Measurements from ENCODE around the gene PRIMA1.
"Not testable (repeated sequence)": the region's sequence is repeated elsewhere in the genome, so short reads cannot be mapped to it uniquely, and the experiment has no call there.

Gene PRIMA1, protein sequence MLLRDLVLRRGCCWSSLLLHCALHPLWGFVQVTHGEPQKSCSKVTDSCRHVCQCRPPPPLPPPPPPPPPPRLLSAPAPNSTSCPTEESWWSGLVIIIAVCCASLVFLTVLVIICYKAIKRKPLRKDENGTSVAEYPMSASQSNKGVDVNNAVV

DNA sequence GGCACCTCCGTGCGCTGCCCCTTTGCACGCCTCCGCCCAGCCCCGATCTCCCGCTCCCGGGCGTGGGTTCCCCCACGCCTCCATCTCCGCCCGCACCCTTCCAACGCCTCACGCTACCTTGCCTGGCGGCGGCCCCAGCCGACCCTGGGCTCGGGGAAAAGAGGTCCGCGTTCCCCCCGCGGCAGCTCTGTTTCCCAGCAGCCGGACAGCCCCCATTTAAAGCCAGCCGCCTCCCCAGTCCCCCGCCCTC is at the start of gene PRIMA1:
TSS of gene PRIMA1 (minus strand) at position 193 of the 250 bp plus-strand sequence. CDS start 767 bp downstream, outside the sequence.
- peak; percentile 11 for DNase-seq (ENCODE audit: low spot score)

DNA sequence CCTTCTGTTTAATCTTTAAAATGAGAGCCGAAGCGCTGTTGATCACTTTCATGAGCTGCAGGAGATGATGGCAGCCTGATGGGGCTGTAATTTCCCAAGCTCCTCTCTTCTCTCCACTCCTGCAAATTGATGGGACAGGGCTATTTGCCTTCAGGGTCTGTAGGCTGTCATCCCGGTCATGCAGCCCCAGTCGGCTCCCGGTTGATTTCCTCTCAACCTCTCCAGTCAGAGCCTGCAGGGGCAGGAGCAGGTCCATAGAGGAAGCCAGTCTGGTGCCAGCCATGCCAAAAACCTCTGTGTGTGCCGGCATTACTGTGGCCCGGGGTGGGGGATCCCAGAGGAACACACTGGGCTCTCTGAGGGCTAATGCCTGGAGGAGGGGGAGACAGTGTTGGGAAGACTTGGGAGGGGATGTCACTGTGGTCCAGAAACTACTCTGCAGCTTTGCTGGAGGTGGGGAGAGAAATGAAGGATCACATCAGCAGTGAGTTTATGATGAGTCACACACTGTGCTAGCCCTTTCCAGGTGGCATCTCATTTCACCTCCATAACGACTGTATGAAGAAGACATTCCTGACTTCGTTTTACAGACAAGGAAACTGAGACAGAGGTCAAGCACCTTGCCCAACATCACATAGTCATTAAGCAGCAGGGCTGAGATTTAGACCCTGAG is 46.5 kb upstream of the PRIMA1 start:
- no peak for DNase-seq (ENCODE audit: low spot score)

DNA sequence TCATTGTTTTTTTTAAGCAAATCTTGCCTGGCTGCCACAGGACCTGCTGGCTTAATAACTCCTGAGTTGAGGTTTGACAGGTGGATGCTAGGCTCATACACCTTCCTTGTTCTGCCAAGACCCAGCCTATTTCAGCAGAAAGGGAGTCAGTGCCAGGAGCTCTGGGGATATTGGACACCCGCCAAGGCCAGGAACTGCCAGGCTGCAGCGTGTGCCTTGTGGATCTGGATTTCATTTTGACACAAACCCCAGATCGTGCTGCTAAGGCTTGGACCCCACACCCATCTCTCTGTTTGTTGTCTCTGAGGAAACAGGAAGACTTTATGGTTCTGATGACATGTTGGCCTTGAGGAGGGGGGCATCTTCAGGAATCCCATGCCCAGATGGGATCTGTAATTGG is 44.4 kb upstream of the PRIMA1 start:
- DNase-seq (ENCODE audit: low spot score) = peak; percentile 95

DNA sequence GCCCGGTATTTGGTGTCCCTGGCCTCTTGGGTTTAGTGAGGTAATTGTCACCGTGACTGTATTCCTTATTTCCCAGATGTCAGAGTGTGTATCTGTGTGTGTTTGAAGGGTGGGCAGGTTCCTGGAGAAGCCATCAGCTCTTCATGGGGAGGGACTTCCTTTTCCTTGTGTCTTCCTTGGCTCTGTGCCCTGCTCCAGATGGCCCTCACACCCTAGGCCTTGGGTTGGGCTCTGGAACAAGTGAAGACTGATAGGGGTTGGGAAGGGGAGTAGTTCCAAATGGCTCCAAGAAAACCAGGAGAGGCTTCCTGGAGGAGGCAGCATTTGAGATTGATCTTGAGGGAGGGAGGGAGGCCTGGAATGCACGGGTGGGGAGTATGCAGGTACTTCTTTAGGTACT is 43.8 kb upstream of the PRIMA1 start:
- DNase-seq (ENCODE audit: low spot score) = peak; percentile 58

DNA sequence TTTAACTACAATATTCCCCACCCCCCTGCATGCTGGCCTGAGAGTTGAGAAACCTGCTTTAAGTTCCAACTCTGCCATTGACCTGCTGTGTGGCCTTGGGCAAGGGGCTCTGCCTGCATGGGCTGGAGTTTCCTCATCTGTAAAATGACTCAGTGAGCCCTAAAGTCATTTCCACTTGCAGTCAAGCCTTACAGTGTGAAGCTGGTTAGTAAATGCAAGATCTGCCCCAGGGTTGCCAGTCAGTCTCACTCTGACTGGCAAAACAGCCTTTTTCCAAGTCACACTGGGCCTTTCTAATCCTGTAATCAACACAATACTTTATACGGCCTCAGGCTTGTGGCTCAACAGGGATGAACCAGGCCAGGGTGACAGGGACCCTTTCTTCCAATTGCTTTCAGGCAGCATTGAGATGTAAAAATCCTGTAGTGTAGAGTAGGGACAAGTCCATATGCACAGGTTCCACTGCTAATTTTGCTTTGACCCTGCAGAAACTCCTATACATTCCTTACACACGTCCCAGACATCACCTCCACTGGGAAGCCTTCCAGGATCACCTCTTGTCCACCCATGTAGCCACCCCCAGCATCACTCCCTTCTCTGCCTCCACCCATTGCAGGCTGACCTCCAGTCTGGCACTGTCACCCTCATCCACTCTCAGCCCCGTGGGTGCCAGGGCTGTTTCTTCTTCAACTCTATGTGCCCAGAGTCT is 42.6 kb upstream of the PRIMA1 start:
- no peak for DNase-seq (ENCODE audit: low spot score)

DNA sequence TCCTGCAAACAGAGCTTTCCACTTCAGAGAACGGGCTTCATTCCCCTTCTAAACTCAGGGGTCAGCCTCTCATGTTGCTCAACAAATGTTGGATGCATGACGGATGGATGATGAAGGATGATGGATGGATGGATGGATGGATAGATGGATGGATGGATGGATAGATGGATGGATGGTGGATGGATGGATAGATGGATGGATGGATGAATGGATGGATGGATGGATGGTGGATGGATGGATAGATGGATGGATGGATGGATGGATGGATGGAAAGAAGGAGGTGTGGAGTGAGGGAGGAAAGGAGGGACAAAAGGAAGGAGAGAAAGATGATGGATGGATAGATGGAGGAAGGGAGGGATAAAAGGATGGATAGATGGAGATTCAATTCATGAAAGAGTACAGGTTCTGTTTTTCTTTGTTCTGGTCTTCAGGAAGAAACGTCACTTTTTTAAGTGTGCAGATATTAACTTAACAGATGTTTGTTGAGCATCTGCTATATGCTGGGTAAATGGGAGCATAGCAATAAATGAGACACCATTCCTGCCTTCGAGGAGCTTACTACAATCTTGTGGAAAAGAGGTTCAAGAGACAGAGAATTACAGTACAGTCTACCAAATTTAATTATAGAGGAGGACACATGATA is 41.7 kb upstream of the PRIMA1 start:
- DNase-seq (ENCODE audit: low spot score) = no peak

DNA sequence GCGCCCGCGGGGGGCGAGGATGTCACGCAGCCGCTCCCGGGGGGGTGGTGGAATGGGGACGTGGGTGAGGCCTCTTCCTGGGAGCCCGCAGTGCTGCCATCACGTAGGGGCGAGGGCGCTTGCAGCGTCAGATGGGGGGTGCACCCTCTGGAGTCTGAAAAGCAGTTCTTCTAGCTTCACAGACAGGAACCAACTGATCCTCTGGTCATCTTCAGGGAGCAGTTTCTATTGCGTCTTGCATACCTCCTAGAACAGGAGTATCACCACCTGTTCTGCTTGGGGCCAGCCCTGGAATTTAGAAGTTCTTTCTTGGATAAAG is 36.9 kb upstream of the PRIMA1 start:
- no peak for DNase-seq (ENCODE audit: low spot score)

DNA sequence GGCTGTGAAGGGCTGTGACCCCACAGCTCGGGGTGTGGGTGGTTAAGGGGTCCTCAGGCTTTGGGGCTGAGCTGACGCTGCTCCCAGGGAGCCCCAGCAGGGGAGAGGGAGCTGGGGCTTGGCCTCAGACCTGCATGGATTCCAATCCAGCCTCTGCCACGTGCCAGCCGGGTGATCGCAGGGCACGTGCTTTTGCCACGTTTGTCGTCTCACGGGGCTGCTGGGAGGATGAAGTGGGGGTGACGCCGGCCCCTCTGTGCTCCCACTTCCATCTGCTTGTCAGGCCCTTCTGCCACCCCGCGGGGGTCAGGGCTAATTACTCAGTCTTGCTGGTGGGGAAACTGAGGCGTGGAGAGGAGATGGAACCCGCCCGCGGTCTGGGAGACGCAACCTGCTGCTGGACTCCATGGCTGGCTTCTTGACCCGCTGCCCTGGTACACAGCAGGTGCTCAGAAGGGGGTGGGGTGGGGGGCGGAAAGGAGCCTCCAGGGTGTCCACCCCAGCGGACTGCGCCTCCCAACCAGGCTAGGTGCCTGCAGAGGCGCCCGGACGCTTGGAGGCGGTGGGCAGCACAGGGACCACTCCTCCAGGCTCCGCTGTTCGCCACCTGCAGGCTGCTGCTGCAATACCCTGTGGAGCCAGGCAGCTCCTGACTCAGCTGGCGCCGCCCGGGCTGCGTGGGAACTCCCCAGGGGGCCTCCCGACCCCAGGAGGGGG is 36.4 kb upstream of the PRIMA1 start:
- DNase-seq (ENCODE audit: low spot score) = no peak

DNA sequence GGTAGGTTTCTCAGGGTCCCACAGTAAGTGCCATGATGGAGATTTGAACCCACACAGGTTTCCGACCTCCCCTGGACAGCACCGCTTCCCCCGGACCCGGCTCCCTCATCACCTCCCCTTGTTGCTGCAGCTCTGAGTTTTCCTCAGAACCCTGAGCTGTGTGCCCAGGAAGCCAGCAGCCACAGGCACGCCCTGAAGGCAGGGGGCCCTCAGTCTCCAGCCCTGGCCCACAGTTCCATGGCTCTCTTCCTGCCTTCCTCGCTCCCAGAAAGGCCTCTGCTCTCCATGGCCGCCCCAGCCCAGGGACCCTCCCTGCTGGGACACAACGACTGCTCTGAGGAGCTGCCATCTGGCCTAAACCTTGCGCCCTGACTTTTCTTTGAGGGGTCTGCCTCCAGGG is 35.8 kb upstream of the PRIMA1 start:
- DNase-seq (ENCODE audit: low spot score) = no peak

DNA sequence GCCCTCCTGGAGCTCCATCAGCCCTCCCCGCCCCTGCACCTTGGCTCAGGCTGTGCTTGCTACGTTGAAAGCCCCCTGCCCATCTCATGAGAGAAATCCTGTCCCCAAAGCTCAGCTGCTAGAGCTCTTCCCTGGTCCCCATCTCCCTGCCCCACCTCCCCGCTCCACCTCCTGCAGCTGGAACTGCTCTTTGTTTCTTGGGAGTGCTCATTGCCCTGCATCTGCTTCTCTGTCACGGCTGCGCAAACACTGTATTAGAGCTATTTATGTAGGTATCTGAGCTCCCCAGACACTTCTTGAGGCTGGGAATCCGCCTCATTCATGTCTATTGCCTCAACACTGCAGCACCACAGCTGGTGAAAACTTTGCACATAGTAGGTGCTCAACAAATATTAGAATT is 32.8 kb upstream of the PRIMA1 start:
- no peak for DNase-seq (ENCODE audit: low spot score)

DNA sequence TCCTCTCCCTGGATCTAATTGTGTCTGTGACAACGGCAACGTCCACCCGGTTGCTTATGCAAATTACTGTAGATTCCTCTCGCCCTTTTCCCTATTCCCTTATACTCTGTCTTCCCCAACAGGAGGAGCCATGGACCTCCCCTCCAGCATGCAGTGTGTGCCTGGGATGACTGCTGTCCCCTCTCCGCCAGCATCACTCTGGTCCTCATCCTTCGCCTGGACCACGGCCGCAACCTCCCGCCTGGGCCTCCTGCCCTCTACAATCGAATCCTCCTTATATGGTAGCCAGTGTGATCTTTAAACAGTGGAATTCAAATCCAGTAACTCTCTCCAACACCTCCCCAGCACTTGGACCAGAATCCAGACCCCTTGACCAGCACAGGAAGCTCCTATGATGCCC is 30.6 kb upstream of the PRIMA1 start:
- DNase-seq (ENCODE audit: low spot score) = no peak

DNA sequence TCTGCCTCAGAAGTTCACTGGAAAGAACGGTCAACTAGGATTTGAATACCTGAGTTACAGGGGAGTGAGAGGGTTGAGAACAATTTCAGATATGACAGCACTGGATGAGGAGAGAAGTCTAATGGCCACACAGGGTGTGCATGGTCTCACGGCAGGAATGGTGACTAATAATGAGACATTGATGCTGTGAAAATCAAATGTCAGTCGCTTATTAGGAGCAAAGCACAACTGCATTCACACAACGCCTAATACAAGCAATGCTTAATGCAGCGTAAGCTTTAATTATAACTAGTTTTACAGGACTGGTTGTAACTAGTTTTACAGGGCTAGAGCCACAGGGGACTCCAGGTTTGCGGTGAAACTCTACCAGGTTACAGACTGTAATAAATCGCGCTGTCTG is 23.4 kb upstream of the PRIMA1 start:
- DNase-seq (ENCODE audit: low spot score) = no peak

DNA sequence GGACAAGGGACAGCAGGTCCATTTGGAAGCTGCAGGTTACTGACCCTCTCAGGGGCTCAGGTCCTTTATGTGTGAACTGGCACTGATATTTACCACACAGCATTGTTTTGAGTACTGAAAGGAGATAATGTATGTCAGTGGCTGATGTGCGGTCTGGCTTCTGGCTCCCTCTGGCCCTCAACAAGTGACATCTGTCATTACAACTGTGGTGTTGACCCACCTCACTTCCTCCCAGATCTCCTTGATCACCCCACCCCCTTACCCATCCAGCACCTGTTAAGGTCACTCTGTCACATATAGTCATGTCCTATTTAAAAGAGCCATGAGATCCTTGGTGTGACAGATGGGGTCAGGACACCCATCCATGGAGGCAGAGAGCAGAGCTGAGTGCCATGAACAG is 22.7 kb upstream of the PRIMA1 start:
- DNase-seq (ENCODE audit: low spot score) = no peak

DNA sequence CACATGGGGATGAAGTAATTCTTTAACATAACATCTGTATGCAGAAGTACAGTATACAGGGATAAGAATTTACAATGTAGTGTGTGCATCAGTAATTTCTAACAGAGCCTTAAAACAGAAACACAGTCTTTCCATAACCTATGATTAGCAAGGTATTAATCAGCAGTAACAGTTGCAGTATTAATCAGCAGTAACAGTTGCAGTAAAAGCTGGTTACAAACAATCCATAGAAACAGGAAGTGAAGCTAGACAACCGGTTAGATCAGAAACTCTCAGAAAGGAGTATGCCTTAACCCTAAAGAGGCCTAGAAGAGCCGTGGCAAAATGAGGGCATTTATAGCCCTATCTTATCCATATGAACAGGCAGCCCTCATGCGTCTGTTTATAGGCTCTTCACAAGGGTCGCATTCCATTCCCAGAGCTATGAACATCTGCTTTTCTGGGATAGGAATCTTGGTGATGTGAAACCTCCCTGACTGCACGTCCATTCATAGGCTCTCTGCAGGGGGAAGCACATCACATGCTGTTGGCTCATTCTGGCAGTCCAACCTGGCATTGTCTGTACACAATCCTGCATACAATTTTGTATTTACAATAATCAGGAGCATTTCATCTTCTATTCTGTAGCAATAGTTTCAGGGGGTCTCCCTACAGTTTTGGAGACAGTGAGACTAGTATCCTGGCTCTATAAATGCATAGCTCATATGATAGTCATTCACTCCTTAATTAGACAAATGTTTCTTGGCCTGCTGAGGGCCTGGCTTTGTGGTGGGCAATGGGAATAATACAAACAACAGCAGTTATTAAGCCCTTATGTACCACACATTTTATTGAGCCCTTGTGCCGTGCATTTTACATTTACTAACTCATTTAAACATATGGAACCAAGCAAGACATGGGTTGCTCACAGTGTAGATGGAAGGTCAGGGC is 21.5 kb upstream of the PRIMA1 start:
- DNase-seq (ENCODE audit: low spot score) = not testable (repeated sequence)

DNA sequence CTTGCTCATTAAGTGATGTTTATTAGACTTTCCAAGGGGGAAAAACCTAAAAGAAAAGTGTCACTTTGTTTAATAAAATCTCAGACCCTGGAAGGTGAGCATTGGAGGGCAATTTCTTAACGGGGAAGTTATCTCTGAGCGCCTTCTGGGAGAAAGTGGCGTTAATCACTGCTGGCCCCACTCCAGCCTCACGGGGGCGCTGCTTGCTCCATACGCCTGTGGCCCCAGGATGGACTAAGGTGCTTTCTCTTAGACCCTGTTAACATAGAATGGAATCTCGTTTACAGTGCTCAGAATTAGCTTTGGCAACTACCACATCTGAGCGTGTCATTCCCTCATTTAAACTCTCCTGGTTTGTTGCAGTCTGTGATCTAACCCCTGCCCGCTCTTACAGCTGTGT is 16.4 kb upstream of the PRIMA1 start:
- DNase-seq (ENCODE audit: low spot score) = no peak

DNA sequence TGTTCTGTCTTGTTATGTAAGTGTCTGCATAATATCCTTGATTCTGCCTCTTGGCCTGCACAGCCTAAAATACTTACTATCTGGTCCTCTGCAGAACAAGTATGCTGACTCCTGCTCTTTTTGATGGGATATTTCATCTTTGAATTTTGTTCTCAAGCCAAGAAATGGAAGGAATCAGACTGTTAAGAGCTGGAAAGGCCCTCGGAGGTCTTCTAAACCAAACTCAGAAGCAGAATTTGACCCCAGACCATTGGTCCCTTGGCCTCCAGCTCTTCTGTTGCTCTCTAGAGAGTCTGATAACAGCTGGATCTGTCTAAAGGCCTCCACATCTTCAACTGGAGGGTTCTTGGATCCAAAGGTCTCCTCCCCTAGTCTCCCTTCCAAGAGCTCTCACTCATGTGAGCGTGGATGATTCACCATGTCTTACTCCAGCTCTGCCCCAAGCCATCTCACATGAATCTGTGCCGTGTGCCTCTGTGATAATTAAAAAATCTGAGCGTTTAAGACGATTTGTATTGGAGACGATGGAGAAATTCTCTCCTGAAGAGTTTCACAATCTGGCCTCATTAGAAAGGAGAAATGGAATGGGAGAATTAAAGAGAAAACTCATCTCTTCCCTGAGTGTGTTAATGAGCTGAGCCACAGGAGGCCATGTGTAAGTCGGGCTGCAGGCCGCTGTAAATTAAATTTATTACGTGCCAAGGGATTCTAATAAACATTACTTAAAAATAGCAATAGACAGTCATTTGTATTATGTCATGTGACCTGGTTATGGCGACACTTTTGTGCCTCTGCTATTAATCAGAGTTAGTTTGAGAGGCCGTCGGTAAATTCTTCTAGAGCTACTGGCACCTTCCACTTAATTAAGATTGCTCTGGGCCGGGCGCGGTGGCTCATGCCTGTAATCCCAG is 15.4 kb upstream of the PRIMA1 start:
- DNase-seq (ENCODE audit: low spot score) = no peak

DNA sequence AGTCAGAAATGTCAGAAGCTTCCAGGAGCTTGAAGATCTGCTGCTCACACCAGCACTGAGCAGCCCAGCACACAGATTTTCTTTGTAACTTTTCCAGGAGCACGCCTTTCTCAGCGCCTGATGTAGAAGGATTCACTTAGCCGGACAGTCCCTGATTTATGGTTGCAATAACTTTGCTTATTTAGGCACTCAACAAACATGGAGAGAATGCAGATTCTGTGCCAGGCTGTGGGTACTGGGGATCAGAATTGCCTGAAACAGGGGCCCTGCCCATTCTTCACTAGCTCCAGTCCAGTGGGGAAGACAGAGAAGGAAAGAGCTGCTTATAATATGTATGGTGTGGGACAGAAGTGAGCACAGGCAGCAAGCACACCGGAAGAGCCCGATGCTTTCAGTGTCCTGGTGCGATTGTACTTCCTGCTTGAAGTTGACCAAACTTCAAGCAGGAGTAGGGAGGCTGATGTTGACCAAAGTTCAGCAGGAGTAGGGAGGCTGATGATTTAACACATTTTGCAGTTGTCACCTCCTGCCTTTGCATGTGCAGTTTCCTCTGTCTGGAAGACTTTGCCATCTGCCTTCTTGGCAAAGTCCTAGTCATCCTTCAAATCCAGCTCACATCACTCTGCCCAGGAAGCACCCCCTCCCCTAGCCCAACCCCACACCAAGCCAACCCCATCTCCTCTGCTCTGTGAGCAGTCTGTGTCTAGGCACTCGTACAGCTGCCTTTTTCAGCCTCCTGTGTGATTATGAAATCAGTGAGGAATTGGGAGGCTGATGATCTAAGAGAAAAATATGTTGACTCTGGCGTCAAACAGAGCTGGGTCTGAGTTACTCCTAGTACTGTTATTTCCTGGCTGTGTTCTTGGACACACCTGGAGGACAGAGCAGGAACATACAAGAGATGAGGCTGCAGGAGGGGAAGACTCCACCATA is 12.0 kb upstream of the PRIMA1 start:
- DNase-seq (ENCODE audit: low spot score) = no peak

DNA sequence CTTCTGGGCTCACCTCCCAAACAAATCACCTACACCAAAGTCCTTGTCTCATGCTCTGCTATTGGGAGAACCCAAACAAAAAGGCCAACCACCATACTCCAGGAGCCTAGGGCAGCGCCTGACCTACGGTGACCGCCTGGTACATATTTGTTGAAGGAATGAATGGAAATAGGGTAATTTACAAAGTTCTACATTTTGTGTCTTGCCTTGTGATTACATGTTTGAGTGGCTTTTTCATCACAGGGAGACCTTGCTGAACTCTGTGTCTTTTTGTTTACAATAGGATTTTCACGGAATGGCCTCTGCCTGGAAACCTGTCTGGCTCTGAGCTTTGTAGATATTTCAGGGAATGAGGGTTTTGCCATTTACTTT is 11.3 kb upstream of the PRIMA1 start:
- no peak for DNase-seq (ENCODE audit: low spot score)

DNA sequence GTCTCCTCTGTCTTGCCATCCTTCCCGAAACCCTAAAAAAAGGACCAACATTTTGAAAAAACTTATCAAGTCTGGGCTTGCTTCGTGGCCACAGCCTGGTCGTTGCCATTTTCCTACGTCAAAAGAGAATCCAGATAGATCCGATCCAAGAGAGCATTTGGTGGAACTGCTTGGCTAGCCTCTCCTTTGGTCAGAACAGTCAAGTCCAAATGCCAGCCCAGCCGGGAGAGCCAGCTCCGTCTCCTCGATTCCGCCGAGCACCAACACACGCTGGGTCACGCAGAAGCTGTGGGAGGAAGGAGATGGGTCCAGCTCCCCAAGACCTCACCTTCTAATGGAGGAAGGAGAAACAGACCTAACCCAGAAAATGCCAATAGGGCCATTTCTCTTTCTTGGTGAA is 9.3 kb upstream of the PRIMA1 start:
- peak; percentile 78 for DNase-seq (ENCODE audit: low spot score)

DNA sequence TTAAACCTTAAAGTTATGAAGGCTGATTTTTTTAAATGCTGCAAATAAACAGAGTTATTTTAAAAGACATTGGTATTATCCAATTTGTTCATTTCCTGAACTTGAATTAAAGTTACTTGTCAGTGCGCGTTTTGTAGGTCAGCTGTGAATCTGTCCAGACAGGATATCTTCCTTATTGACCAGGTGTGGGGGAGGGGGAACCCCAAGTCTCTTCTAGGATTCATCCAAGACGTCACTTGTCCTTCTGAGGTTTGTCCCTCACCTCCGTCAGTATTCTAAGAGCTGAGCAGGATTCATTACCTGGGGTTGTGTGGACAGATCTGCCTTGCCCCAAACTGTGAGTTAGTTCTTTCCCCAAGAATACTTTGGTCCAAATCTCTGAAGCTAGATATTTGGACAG is 8.8 kb upstream of the PRIMA1 start:
- no peak for DNase-seq (ENCODE audit: low spot score)

Measured in cerebellar cortex (tissue), 1 donor.